HepG2 (cell line): ENCODE measurements around the gene MFGE8. TPM values are rescaled to one million over a fixed set of nuclear protein-coding genes. Genes with fewer than 3 reads are reported as not detected.

ENCODE experiments used
- ATAC-seq: fragments of 200-7000 bp; cut with Tn5 transposase; 3 replicates; pipeline ENCODE4 v1.9.1; 2020; ENCODE audit warnings: mild to moderate bottlenecking, moderate library complexity
- BruUV-seq: library from RNA; stranded (reverse); fragments of 400-500 nt; replicated peaks from 2 replicates; lab custom pipeline; 2021; lab: Mats Ljungman, UMichigan
- CTCF ChIA-PET: fragments of 300-600 bp; formaldehyde crosslinking; extraction: SDS; loops from one replicate; lab custom pipeline; 2021; ENCODE audit warnings: low total read pairs, inconsistent platforms, low intra/inter-chr PET ratio; lab: Yijun Ruan, JAX
- POLR2A ChIA-PET: fragments of 350-600 bp; sonication (Branson Sonifier 250); formaldehyde crosslinking; loops from one replicate; lab custom pipeline; 2020; ENCODE audit warnings: antibody characterized with exemption, inconsistent platforms; lab: Yijun Ruan, JAX
- DNase-seq: peaks from one replicate; pipeline ENCODE4 v3.0.0-alpha.2; 2015; ENCODE audit warnings: low spot score
- FAIRE-seq: peaks from 3 replicates; lab custom pipeline; 2011; peaks lifted over from hg19 to GRCh38; lab: Jason Lieb, UNC
- H2AFZ ChIP-seq: one replicate; pipeline ENCODE4 v1.6.1; 2011; ENCODE audit warnings: low read length, inconsistent platforms
- H3K27ac ChIP-seq: fragments of 300-600 bp; 3 replicates; pipeline ENCODE4 v1.8.0; 2011; ENCODE audit warnings: mixed run types, mild to moderate bottlenecking, mixed read lengths, low read length, inconsistent platforms; ENCODE audit not compliant: insufficient read depth; ENCODE audit errors: extremely low read length
- H3K27me3 ChIP-seq, 2 experiments: fragments of 200-600 bp in 1 of 2; 2 replicates in 1 of 2; 3 replicates in 1 of 2; pipeline versions ENCODE4 v1.6.0 to v1.8.0; 2011; ENCODE audit warnings: low read length in 2 of 2, mild to moderate bottlenecking in 2 of 2, moderate library complexity in 2 of 2, inconsistent platforms in 1 of 2; ENCODE audit not compliant: insufficient read depth in 2 of 2, control insufficient read depth in 1 of 2
- H3K36me3 ChIP-seq, 2 experiments: fragments of 200-600 bp in 1 of 2; replicated peaks in 1 of 2; 2 replicates in 1 of 2; 3 replicates in 1 of 2; pipeline versions ENCODE4 v1.5.1 to v1.8.0; 2011; ENCODE audit warnings: low read length in 2 of 2, inconsistent platforms in 1 of 2; ENCODE audit not compliant: insufficient read depth in 2 of 2, control insufficient read depth in 1 of 2
- H3K4me1 ChIP-seq: 2 replicates; pipeline ENCODE4 v1.5.1; 2012; ENCODE audit warnings: low read length, inconsistent platforms; ENCODE audit not compliant: insufficient read depth
- H3K4me2 ChIP-seq: 2 replicates; pipeline ENCODE4 v1.6.0; 2011; ENCODE audit warnings: low read depth, low read length, inconsistent platforms
- H3K4me3 ChIP-seq, 3 experiments: fragments of 200-600 bp in 1 of 3; sonication (generic), shearing (Covaris generic) in 1 of 3; replicated peaks in 1 of 3; 2 replicates each; pipeline ENCODE4 v1.5.1; 2011 to 2016; ENCODE audit warnings: low read length in 3 of 3, inconsistent platforms in 2 of 3, low read depth in 2 of 3, mild to moderate bottlenecking in 2 of 3, control low read depth in 1 of 3, mixed read lengths in 1 of 3; ENCODE audit not compliant: insufficient read depth in 1 of 3
- H3K79me2 ChIP-seq: one replicate; pipeline ENCODE4 v1.6.1; 2011; ENCODE audit warnings: low read length, inconsistent platforms; ENCODE audit not compliant: insufficient read depth
- H3K9ac ChIP-seq: 2 replicates; pipeline ENCODE4 v1.6.0; 2011; ENCODE audit warnings: mild to moderate bottlenecking, low read depth, low read length, inconsistent platforms; ENCODE audit not compliant: insufficient read depth
- H3K9me3 ChIP-seq: 2 replicates; pipeline ENCODE4 v1.5.1; 2012; ENCODE audit warnings: mild to moderate bottlenecking, low read length
- H4K20me1 ChIP-seq: 2 replicates; pipeline ENCODE4 v1.6.0; 2011; ENCODE audit warnings: inconsistent platforms, mild to moderate bottlenecking, low read length, moderate library complexity; ENCODE audit not compliant: insufficient read depth
- ETS1 ChIP-seq: sonication (generic); formaldehyde crosslinking; IDR thresholded peaks from 2 replicates; pipeline ENCODE4 v1.4.0; 2020; ENCODE audit warnings: missing genetic modification reagents
- HIC2 ChIP-seq: sonication (generic); formaldehyde crosslinking; IDR thresholded peaks from 2 replicates; pipeline ENCODE4 v1.9.0; 2022; ENCODE audit warnings: low read depth, missing genetic modification reagents
- PAF1 ChIP-seq: IDR thresholded peaks from 2 replicates; pipeline ENCODE4 v1.6.1; 2016; ENCODE audit warnings: missing genetic modification reagents, missing compliant biosample characterization
- RFX5 ChIP-seq: IDR thresholded peaks from 2 replicates; pipeline ENCODE4 v1.6.1; 2011; ENCODE audit warnings: low read depth, low read length, improper control_type of control experiment
- RNF2 ChIP-seq: fragments of 450-650 bp; conservative IDR thresholded peaks from 2 replicates; pipeline ENCODE4 v1.6.1; 2016; ENCODE audit warnings: low read depth
- SAFB2 ChIP-seq: sonication (generic); formaldehyde crosslinking; IDR thresholded peaks from 2 replicates; pipeline ENCODE4 v1.5.1; 2020; ENCODE audit warnings: missing genetic modification reagents, low read depth, mild to moderate bottlenecking, borderline replicate concordance
- SKIL ChIP-seq: sonication (generic); formaldehyde crosslinking; IDR thresholded peaks from 2 replicates; pipeline ENCODE4 v1.8.0; 2022; ENCODE audit warnings: missing genetic modification reagents, mild to moderate bottlenecking, moderate library complexity, borderline replicate concordance
- SRF ChIP-seq: IDR thresholded peaks from 2 replicates; pipeline ENCODE4 v1.6.1; 2011; ENCODE audit warnings: mild to moderate bottlenecking, low read depth, low read length, moderate library complexity
- ZBTB20 ChIP-seq: sonication (generic); formaldehyde crosslinking; IDR thresholded peaks from 2 replicates; pipeline ENCODE4 v1.8.1; 2023; ENCODE audit warnings: missing genetic modification reagents, low read depth, mild to moderate bottlenecking, borderline replicate concordance
- ZBTB4 ChIP-seq: sonication (generic); formaldehyde crosslinking; IDR thresholded peaks from 2 replicates; pipeline ENCODE4 v1.4.0; 2020; ENCODE audit warnings: missing genetic modification reagents, mild to moderate bottlenecking, borderline replicate concordance
- ZNF230 ChIP-seq: sonication (generic); formaldehyde crosslinking; IDR thresholded peaks from 2 replicates; pipeline ENCODE4 v1.4.0; 2020; ENCODE audit warnings: mild to moderate bottlenecking, missing genetic modification reagents
- ZNF253 ChIP-seq: sonication (generic); formaldehyde crosslinking; IDR thresholded peaks from 2 replicates; pipeline ENCODE4 v1.8.0; 2022; ENCODE audit warnings: mild to moderate bottlenecking, missing genetic modification reagents, borderline replicate concordance
- ZNF460 ChIP-seq: sonication (generic); formaldehyde crosslinking; IDR thresholded peaks from 2 replicates; pipeline ENCODE4 v1.5.1; 2020; ENCODE audit warnings: missing genetic modification reagents, mild to moderate bottlenecking, borderline replicate concordance
- ZNF598 ChIP-seq: sonication (generic); formaldehyde crosslinking; IDR thresholded peaks from 2 replicates; pipeline ENCODE4 v1.5.1; 2020; ENCODE audit warnings: mild to moderate bottlenecking, missing genetic modification reagents, borderline replicate concordance
- ZNF644 ChIP-seq: IDR thresholded peaks from 2 replicates; pipeline ENCODE4 v1.6.1; 2016; ENCODE audit warnings: low read depth
- ZSCAN12 ChIP-seq: sonication (generic); formaldehyde crosslinking; IDR thresholded peaks from 2 replicates; pipeline ENCODE4 v1.9.0; 2021; ENCODE audit warnings: mild to moderate bottlenecking, missing genetic modification reagents
- WGBS: methylation state at CpG from one replicate; pipeline ENCODE4 v1.1.6; 2017; ENCODE audit warnings: low lambda C conversion rate; 5-methylcytosine and 5-hydroxymethylcytosine counted together
- in situ Hi-C: cut with HindIII; loops from 2 replicates; pipeline ENCODE4 v1.10.0; 2017; ENCODE audit warnings: low pct_unique_long_range_greater_than_20kb; ENCODE audit not compliant: extremely low pct_ligation_motif_present
- intact Hi-C: fragments of 100-400 bp; cut with micrococcal nuclease; formaldehyde crosslinking; loops from one replicate; pipeline ENCODE4 v1.10.0; 2022; ENCODE audit not compliant: unreplicated experiment
- polyA plus RNA-seq, 8 experiments: library from polyadenylated mRNA; depleted of rRNA in 3 of 8; stranded (reverse) in 7 of 8; unstranded in 1 of 8; fragments of >200 nt; fragmentation: Illumina TruSeq in 4 of 8; extraction: Trizol in 4 of 8; gene quantifications; 2 replicates each; pipeline versions ENCODE4 v1.2.1 to v1.2.3, GENCODE V29; 2011 to 2016; ENCODE audit warnings: low read depth in 4 of 8, missing spikeins in 1 of 8, mixed read lengths in 1 of 8; ENCODE audit not compliant: insufficient read depth in 1 of 8
- total RNA-seq, 5 experiments: library from RNA; depleted of rRNA; stranded (reverse); fragments of >200 nt; fragmentation: Illumina TruSeq; extraction: Trizol; gene quantifications; 2 replicates each; pipeline ENCODE4 v1.2.3, GENCODE V29; 2016; ENCODE audit warnings: low read depth in 1 of 5

The MFGE8 gene
- total and polyA plus RNA-seq, 2 of the 13 experiments (the other 11 are each of a cell fraction or from before 2014, with no cell fraction given), result 3.4 to 22.1 TPM

- H3K36me3 ChIP-seq, result no peaks in the 10 kb centered on the region
- no peak overlapping the region for H3K4me3 ChIP-seq
- H3K4me2 ChIP-seq, result no peak overlapping the region
- ATAC-seq (no peak), FAIRE-seq (no peak), DNase-seq (no peak)
- in situ Hi-C loops (no loop called here), intact Hi-C loops (no loop called here)
- no peak overlapping the region for H2AFZ ChIP-seq
- no peaks in the 10 kb centered on the region for H3K9me3 ChIP-seq
- BruUV-seq, result no TSS peak
- H3K27ac ChIP-seq, result no peak overlapping the region
- H3K4me1 ChIP-seq, result no peaks in the 10 kb centered on the region
- ChIA-PET POLR2A (no interaction called here), CTCF (no interaction called here)
- no peaks in the 10 kb centered on the region for H4K20me1 ChIP-seq
- no peaks in the 10 kb centered on the region for H3K79me2 ChIP-seq
- H3K9ac ChIP-seq, result no peak overlapping the region
- 13% methylated on average over 3 of the region's 6 CpGs for WGBS
- peaks cover 18 to 84% of the 10 kb centered on the region in 2 experiments; a peak in 4 of 5 replicates for H3K27me3 ChIP-seq
- TF ChIP-seq ZNF230 (CRISPR knock-in tag), result no peak
- TF ChIP-seq SAFB2, result no peak
- no peak for TF ChIP-seq ZBTB4 (CRISPR knock-in tag)
- no peak for TF ChIP-seq HIC2 (CRISPR knock-in tag)
- TF ChIP-seq RFX5, result no peak
- TF ChIP-seq SKIL (CRISPR knock-in tag), result no peak
- no peak for TF ChIP-seq ETS1 (CRISPR knock-in tag)
- TF ChIP-seq ZBTB20 (CRISPR knock-in tag), result no peak
- TF ChIP-seq ZNF253 (CRISPR knock-in tag), result no peak
- no peak for TF ChIP-seq ZSCAN12 (CRISPR knock-in tag)
- no peak for TF ChIP-seq SRF
- no peak for TF ChIP-seq ZNF460 (CRISPR knock-in tag)
- TF ChIP-seq PAF1 (CRISPR knock-in tag), result no peak
- no peak for TF ChIP-seq ZNF644 (CRISPR knock-in tag)
- TF ChIP-seq ZNF598 (CRISPR knock-in tag), result no peak
- no peak for TF ChIP-seq RNF2
Observed at GRCh38 chr15:88872106-88872505, 41.1 kb downstream of the MFGE8 start.
